GM12878 (cell line): ENCODE results near the gene PRMT5. TPM values are rescaled to one million over a fixed set of nuclear protein-coding genes. Genes with fewer than 3 reads are reported as not detected.

Experiments
- BHLHE40 ChIP-seq, 2 experiments: fragments of 450-650 bp in 1 of 2; IDR thresholded peaks; 2 replicates each; pipeline ENCODE4 v1.6.1; 2011 to 2017; ENCODE audit warnings: low read depth in 2 of 2, borderline replicate concordance in 1 of 2, improper control_type of control experiment in 1 of 2, low read length in 1 of 2, mild to moderate bottlenecking in 1 of 2
- CBX3 ChIP-seq: fragments of 200-600 bp; sonication (generic); IDR thresholded peaks from 2 replicates; pipeline ENCODE4 v1.6.1; 2016; ENCODE audit warnings: low read depth, borderline replicate concordance
- CBX5 ChIP-seq: sonication (generic); IDR thresholded peaks from 2 replicates; pipeline ENCODE4 v1.6.1; 2016; ENCODE audit warnings: low read depth, moderate library complexity, mild to moderate bottlenecking, inconsistent platforms
- CHD2 ChIP-seq: IDR thresholded peaks from 2 replicates; pipeline ENCODE4 v1.6.1; 2011; ENCODE audit warnings: low read depth, low read length, improper control_type of control experiment, borderline replicate concordance
- EED ChIP-seq: sonication (generic); IDR thresholded peaks from 2 replicates; pipeline ENCODE4 v1.6.1; 2016; ENCODE audit warnings: antibody characterized with exemption, low read depth
- EGR1 ChIP-seq, 2 experiments: IDR thresholded peaks; 1 replicate in 1 of 2; 2 replicates in 1 of 2; pipeline ENCODE4 v1.6.1; 2011 to 2012; ENCODE audit warnings: low read depth in 2 of 2, low read length in 2 of 2, borderline replicate concordance in 1 of 2, mild to moderate bottlenecking in 1 of 2, moderate library complexity in 1 of 2
- JUNB ChIP-seq: IDR thresholded peaks from 2 replicates; pipeline ENCODE4 v1.6.1; 2016; ENCODE audit warnings: antibody characterized with exemption, mild to moderate bottlenecking
- NFIC ChIP-seq: IDR thresholded peaks from 2 replicates; pipeline ENCODE4 v1.6.1; 2012; ENCODE audit warnings: low read depth, mild to moderate bottlenecking, inconsistent platforms, low read length, moderate library complexity
- NFXL1 ChIP-seq: fragments of 450-650 bp; IDR thresholded peaks from 2 replicates; pipeline ENCODE4 v1.6.1; 2017; ENCODE audit warnings: antibody characterized with exemption, mild to moderate bottlenecking, borderline replicate concordance
- NFYA ChIP-seq: IDR thresholded peaks from 2 replicates; pipeline ENCODE4 v1.6.1; 2011; ENCODE audit warnings: low read depth, mild to moderate bottlenecking, low read length, improper control_type of control experiment, borderline replicate concordance
- NR2C1 ChIP-seq: fragments of 450-650 bp; IDR thresholded peaks from 2 replicates; pipeline ENCODE4 v1.6.1; 2017; ENCODE audit warnings: antibody characterized with exemption, mild to moderate bottlenecking, moderate library complexity
- NR2F1 ChIP-seq: fragments of 450-650 bp; conservative IDR thresholded peaks from 2 replicates; pipeline ENCODE4 v1.6.1; 2017; ENCODE audit warnings: mild to moderate bottlenecking
- PAX8 ChIP-seq: fragments of 450-650 bp; IDR thresholded peaks from 2 replicates; pipeline ENCODE4 v1.6.1; 2017; ENCODE audit warnings: mild to moderate bottlenecking, moderate library complexity
- PBX3 ChIP-seq: IDR thresholded peaks from 2 replicates; pipeline ENCODE4 v1.6.1; 2011; ENCODE audit warnings: mild to moderate bottlenecking, low read depth, low read length, moderate library complexity; ENCODE audit not compliant: insufficient replicate concordance
- POLR2A ChIP-seq: IDR thresholded peaks from 2 replicates; pipeline ENCODE4 v1.6.1; 2011; ENCODE audit warnings: low read depth, mild to moderate bottlenecking, low read length
- REST ChIP-seq: IDR thresholded peaks from 2 replicates; pipeline ENCODE4 v1.6.1; 2012; ENCODE audit warnings: mild to moderate bottlenecking, low read depth, low read length
- TCF12 ChIP-seq: IDR thresholded peaks from 2 replicates; pipeline ENCODE4 v1.6.1; 2011; ENCODE audit warnings: low read depth, mild to moderate bottlenecking, low read length
- ZNF384 ChIP-seq: IDR thresholded peaks from 2 replicates; pipeline ENCODE4 v1.6.1; 2012; ENCODE audit warnings: low read depth, mild to moderate bottlenecking, low read length, improper control_type of control experiment, borderline replicate concordance
- ZNF687 ChIP-seq: fragments of 450-650 bp; IDR thresholded peaks from 2 replicates; pipeline ENCODE4 v1.6.1; 2017; ENCODE audit warnings: mild to moderate bottlenecking, moderate library complexity
- polyA plus RNA-seq, 11 experiments: library from polyadenylated mRNA; depleted of rRNA in 4 of 11; unstranded in 6 of 11; stranded (reverse) in 5 of 11; fragments of >200 nt; fragmentation: Nextera tagmentation in 4 of 11; fragmentation: Illumina TruSeq in 1 of 11; extraction: Ambion mirVana in 4 of 11; extraction: Trizol in 1 of 11; gene quantifications; 1 replicate in 1 of 11; 2 replicates in 10 of 11; pipeline versions ENCODE4 v1.2.1 to v1.2.3, GENCODE V29; 2011 to 2016; ENCODE audit warnings: inconsistent platforms in 2 of 11, missing spikeins in 2 of 11, low read depth in 1 of 11
- total RNA-seq, 4 experiments: library from RNA; depleted of rRNA in 3 of 4; stranded (reverse); fragments of >200 nt in 3 of 4; fragmentation: Illumina TruSeq in 1 of 4; extraction: Trizol in 1 of 4; gene quantifications; 2 replicates each; pipeline versions ENCODE4 v1.2.1 to v1.2.3, GENCODE V29; 2013 to 2021
- TF ChIP-seq, protein P1 (sequence below): fragments of 450-650 bp; IDR thresholded peaks from 2 replicates; pipeline ENCODE4 v1.6.1; 2016; ENCODE audit warnings: mild to moderate bottlenecking

The PRMT5 gene
- total and polyA plus RNA-seq, 10 of the 15 experiments (the other 5 are each of a cell fraction or from before 2014, with no cell fraction given) = 54.3 to 221 (median 111) TPM

DNA sequence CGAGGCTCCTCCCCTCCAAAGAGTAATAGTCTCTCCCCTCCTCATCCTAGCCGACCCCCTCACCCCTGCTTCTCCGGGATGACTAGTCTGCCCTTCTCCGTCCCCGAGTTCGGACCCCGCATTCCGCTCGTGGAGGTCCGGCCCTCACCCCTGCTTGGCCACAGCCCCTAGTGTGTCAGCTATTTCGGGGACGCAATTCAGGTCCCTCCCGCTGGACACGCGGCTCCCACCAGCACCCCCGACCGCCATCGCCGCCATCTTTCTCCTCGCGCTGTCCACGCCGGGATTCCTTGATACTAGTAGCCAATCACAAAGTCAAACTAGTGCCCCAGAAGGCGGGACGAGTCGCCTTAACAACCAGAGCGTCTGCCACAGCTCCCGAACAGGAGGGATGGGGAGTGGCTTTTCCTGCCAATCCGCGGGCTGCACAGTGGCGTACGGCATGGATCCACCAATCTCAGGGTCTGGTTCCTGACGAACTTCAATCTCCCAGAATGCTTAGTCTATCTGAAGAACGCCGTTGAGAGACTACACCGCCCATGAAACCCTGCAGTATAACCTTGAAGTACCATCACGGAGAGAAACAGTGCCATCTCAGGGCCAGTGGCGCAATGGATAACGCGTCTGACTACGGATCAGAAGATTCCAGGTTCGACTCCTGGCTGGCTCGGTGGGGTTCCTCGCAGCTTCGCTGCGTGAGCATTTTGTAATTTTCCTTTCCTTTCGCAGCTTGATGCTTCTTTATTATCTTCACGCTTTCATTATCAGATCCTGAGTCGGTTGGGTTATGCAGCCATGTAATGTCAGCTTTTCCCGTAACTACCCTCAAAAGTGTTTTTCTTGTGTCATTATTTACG is at the start of gene PRMT5 (continued):
- TF ChIP-seq REST (no peak), PAX8 (no peak), TCF12 (no peak), ZNF687 (no peak), BHLHE40 (IDR thresholded peaks at IDR 0.05; ENCODE audit: borderline replicate concordance in 1 of 2, low read depth in 2 of 2, low read length in 1 of 2) (peak in 1 of 2 experiments; percentile 26; a peak in 1 of 4 replicates), NR2F1 (no peak), EED (peak; percentile 73), CBX5 (peak; percentile 57; the same call in 1 of the 2 replicates), JUNB (no peak), EGR1 (IDR thresholded peaks at IDR 0.05; ENCODE audit: borderline replicate concordance in 1 of 2, low read depth in 2 of 2, low read length in 2 of 2) (no peak), CHD2 (peak; percentile 81; the same call in 1 of the 2 replicates), ZNF384 (no peak), NFXL1 (no peak), NR2C1 (peak; percentile 33; the same call in 1 of the 2 replicates), PBX3 (no peak), POLR2A (peak; percentile 97), CBX3 (no peak), NFYA (peak; percentile 9; the same call in 1 of the 2 replicates), NFIC (peak; percentile 75; the same call in 1 of the 2 replicates)
- TF ChIP-seq, protein P1, sequence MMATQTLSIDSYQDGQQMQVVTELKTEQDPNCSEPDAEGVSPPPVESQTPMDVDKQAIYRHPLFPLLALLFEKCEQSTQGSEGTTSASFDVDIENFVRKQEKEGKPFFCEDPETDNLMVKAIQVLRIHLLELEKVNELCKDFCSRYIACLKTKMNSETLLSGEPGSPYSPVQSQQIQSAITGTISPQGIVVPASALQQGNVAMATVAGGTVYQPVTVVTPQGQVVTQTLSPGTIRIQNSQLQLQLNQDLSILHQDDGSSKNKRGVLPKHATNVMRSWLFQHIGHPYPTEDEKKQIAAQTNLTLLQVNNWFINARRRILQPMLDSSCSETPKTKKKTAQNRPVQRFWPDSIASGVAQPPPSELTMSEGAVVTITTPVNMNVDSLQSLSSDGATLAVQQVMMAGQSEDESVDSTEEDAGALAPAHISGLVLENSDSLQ = peak; percentile 93
